Endodermal cell (in vitro differentiated cells): ENCODE results near the gene TBC1D25. TPM values are rescaled to one million over a fixed set of nuclear protein-coding genes. Genes with fewer than 3 reads are reported as not detected.

Source experiments
- DNase-seq: peaks from one replicate; pipeline ENCODE4 v3.0.0-alpha.2; 2017
- H3K27ac ChIP-seq: 2 replicates; pipeline ENCODE4 v1.5.1; 2013; ENCODE audit warnings: mild to moderate bottlenecking, low read depth, low read length, moderate library complexity
- H3K27me3 ChIP-seq: 2 replicates; pipeline ENCODE4 v1.6.1; 2013; ENCODE audit warnings: mild to moderate bottlenecking, low read length, moderate library complexity; ENCODE audit not compliant: insufficient read depth, control insufficient read depth, poor library complexity, severe bottlenecking
- H3K36me3 ChIP-seq: 2 replicates; pipeline ENCODE4 v1.7.0; 2013; ENCODE audit warnings: mild to moderate bottlenecking, low read length, moderate library complexity; ENCODE audit not compliant: control insufficient read depth, insufficient read depth
- H3K4me1 ChIP-seq: one replicate; pipeline ENCODE4 v1.7.0; 2013; ENCODE audit warnings: low read length; ENCODE audit not compliant: control insufficient read depth, insufficient read depth
- H3K4me3 ChIP-seq: 2 replicates; pipeline ENCODE4 v1.5.1; 2013; ENCODE audit warnings: mild to moderate bottlenecking, low read length, moderate library complexity
- H3K9ac ChIP-seq: 2 replicates; pipeline ENCODE4 v1.6.1; 2013; ENCODE audit warnings: mild to moderate bottlenecking, low read length, moderate library complexity; ENCODE audit not compliant: poor library complexity, severe bottlenecking; ENCODE audit errors: extremely low read depth
- H3K9me3 ChIP-seq: 2 replicates; pipeline ENCODE4 v1.6.1; 2013; ENCODE audit warnings: mild to moderate bottlenecking, low read length, moderate library complexity; ENCODE audit not compliant: control insufficient read depth
- H3K27ac Mint-ChIP-seq: 2 replicates; pipeline ENCODE4 v1.8.0; 2020; ENCODE audit warnings: mixed read lengths
- H3K27me3 Mint-ChIP-seq: 2 replicates; pipeline ENCODE4 v1.8.0; 2021; ENCODE audit warnings: mild to moderate bottlenecking, mixed read lengths; ENCODE audit not compliant: insufficient read depth
- H3K36me3 Mint-ChIP-seq: 2 replicates; pipeline ENCODE4 v1.8.0; 2020; ENCODE audit warnings: low read depth, mixed read lengths
- H3K4me1 Mint-ChIP-seq: 2 replicates; pipeline ENCODE4 v1.8.0; 2020; ENCODE audit warnings: mixed read lengths
- H3K4me3 Mint-ChIP-seq: 2 replicates; pipeline ENCODE4 v1.8.0; 2020; ENCODE audit warnings: mild to moderate bottlenecking, moderate library complexity, mixed read lengths
- H3K9me3 Mint-ChIP-seq: 2 replicates; pipeline ENCODE4 v1.8.0; 2020; ENCODE audit warnings: mild to moderate bottlenecking, mixed read lengths
- WGBS, 2 experiments: methylation state at CpG; one replicate each; pipeline versions ENCODE4 v1.1.5 to v1.1.7; 2013; ENCODE audit warnings: missing lambda C conversion rate in 2 of 2, mixed read lengths in 1 of 2; ENCODE audit not compliant: insufficient coverage in 1 of 2, insufficient read length in 1 of 2; 5-methylcytosine and 5-hydroxymethylcytosine counted together
- long read RNA-seq, 4 experiments: library from polyadenylated mRNA in 2 of 4; library from RNA in 1 of 4; library from capped mRNA in 1 of 4; stranded (forward) in 3 of 4; unstranded in 1 of 4; transcript quantifications; one replicate each; pipeline ENCODE4 v2.0.0, GENCODE V29; 2020 to 2021; ENCODE audit warnings: inconsistent platforms in 1 of 4
- polyA plus RNA-seq, 2 experiments: library from polyadenylated mRNA; stranded (reverse); fragments of 50-300 nt; gene quantifications; one replicate each; pipeline ENCODE4 v1.2.3, GENCODE V29; 2013
- total RNA-seq, 2 donors: library from RNA; stranded (reverse); fragmentation: NEBNext Ultra II Directional in 1 of 2; extraction: Animal tissue kit (Norgen Biotek cat#: 25700) in 1 of 2; gene quantifications; 2 replicates in 1 of 2; 3 replicates in 1 of 2; pipeline ENCODE4 v1.2.1, GENCODE V29; 2021
- TF ChIP-seq, protein P1 (sequence below): fragments of 200-600 bp; sonication (generic); conservative IDR thresholded peaks from 2 replicates; pipeline ENCODE4 v1.5.0; 2021; ENCODE audit warnings: antibody characterized with exemption, mild to moderate bottlenecking

TBC1D25 gene, protein sequence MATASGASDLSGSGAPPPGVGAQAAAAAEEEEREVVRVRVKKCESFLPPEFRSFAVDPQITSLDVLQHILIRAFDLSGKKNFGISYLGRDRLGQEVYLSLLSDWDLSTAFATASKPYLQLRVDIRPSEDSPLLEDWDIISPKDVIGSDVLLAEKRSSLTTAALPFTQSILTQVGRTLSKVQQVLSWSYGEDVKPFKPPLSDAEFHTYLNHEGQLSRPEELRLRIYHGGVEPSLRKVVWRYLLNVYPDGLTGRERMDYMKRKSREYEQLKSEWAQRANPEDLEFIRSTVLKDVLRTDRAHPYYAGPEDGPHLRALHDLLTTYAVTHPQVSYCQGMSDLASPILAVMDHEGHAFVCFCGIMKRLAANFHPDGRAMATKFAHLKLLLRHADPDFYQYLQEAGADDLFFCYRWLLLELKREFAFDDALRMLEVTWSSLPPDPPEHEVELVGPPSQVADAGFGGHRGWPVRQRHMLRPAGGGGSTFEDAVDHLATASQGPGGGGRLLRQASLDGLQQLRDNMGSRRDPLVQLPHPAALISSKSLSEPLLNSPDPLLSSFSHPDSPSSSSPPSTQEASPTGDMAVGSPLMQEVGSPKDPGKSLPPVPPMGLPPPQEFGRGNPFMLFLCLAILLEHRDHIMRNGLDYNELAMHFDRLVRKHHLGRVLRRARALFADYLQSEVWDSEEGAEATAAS
- 1 to 10 TPM; 7.0 to 7.6 TPM for total RNA-seq
- 7.3 TPM for polyA plus RNA-seq (2013, experiment 1 of 2)
- polyA plus RNA-seq (2013, experiment 2 of 2) = 6.5 TPM
- long read RNA-seq, experiment 1, full-length matches to known transcripts = 2 of 5 reads
- long read RNA-seq, experiment 1, partial matches to known transcripts = 1 of 5 reads
- long read RNA-seq, experiment 1, other reads (novel, unspliced or antisense) = 2 of 5 reads
- long read RNA-seq, experiment 2, full-length matches to known transcripts = 14 of 20 reads
- long read RNA-seq, experiment 2, partial matches to known transcripts = 1 of 20 reads
- long read RNA-seq, experiment 2, other reads (novel, unspliced or antisense) = 5 of 20 reads
- long read RNA-seq, experiment 3, full-length matches to known transcripts = 9 of 14 reads
- long read RNA-seq, experiment 3, partial matches to known transcripts = 0 of 14 reads
- long read RNA-seq, experiment 3, other reads (novel, unspliced or antisense) = 5 of 14 reads
- long read RNA-seq, experiment 4, full-length matches to known transcripts = 3 of 6 reads
- long read RNA-seq, experiment 4, partial matches to known transcripts = 0 of 6 reads
- long read RNA-seq, experiment 4, other reads (novel, unspliced or antisense) = 3 of 6 reads

DNA sequence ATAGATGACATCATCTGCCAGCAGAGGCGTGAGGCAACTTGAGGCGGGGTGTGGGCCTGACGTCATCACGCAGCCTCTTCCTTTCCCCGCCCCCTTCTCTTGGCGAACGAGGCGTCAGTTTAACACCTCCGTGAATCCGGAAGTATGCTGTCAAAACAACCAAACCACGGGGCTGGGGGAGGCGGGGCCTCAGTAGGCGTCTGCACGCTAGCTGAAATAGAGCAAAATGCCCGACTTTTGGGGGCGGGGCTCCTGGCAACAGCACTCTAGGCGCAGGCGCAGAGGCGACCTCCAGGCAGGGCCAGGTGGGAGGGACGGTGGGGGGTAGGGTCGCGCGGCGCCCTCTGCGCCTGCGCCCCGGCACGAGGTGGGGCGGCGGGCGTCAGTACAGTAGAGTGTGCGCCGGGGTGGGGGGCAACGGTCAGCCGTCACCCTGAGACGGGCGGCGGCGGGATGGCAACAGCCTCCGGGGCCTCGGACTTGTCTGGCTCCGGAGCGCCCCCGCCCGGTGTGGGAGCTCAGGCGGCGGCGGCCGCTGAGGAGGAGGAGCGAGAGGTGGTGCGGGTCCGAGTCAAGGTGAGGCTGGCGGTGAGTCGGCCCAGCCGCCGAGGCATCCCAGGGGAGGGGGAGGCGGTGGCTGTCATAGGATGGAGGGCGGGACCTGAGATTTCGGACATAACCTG lies at the start of gene TBC1D25:
Gene TBC1D25, plus strand, starts transcription at position 370 of the 683 bp plus-strand sequence. Its CDS starts 84 bp downstream, at position 454.
- Histone ChIP-seq H3K4me1 (no peaks in the 10 kb centered on the region), H3K9me3 (no peaks in the 10 kb centered on the region), H3K27me3 (no peaks in the 10 kb centered on the region), H3K36me3 (no peaks in the 10 kb centered on the region), H3K4me3 (peak within 1 kb of the TSS; percentile 79), H3K9ac (peak within 1 kb of the TSS; percentile 34), H3K27ac (peak within 1 kb of the TSS; percentile 38)
- H3K27me3 Mint-ChIP-seq = no peaks in the 10 kb centered on the region
- H3K4me1 Mint-ChIP-seq = peaks cover 5% of the 10 kb centered on the region
- H3K9me3 Mint-ChIP-seq = peaks cover 68% of the 10 kb centered on the region
- TF ChIP-seq, protein P1, sequence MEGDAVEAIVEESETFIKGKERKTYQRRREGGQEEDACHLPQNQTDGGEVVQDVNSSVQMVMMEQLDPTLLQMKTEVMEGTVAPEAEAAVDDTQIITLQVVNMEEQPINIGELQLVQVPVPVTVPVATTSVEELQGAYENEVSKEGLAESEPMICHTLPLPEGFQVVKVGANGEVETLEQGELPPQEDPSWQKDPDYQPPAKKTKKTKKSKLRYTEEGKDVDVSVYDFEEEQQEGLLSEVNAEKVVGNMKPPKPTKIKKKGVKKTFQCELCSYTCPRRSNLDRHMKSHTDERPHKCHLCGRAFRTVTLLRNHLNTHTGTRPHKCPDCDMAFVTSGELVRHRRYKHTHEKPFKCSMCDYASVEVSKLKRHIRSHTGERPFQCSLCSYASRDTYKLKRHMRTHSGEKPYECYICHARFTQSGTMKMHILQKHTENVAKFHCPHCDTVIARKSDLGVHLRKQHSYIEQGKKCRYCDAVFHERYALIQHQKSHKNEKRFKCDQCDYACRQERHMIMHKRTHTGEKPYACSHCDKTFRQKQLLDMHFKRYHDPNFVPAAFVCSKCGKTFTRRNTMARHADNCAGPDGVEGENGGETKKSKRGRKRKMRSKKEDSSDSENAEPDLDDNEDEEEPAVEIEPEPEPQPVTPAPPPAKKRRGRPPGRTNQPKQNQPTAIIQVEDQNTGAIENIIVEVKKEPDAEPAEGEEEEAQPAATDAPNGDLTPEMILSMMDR = peak; percentile 65
- peaks cover 12% of the 10 kb centered on the region for H3K36me3 Mint-ChIP-seq
- DNase-seq = peak; percentile 97
- WGBS, 2 experiments = 0 to 15% methylated on average over 5 to 46 of the region's 59 CpGs
- H3K4me3 Mint-ChIP-seq = peak within 1 kb of the TSS; percentile 79
- H3K27ac Mint-ChIP-seq = peak within 1 kb of the TSS; percentile 94

DNA sequence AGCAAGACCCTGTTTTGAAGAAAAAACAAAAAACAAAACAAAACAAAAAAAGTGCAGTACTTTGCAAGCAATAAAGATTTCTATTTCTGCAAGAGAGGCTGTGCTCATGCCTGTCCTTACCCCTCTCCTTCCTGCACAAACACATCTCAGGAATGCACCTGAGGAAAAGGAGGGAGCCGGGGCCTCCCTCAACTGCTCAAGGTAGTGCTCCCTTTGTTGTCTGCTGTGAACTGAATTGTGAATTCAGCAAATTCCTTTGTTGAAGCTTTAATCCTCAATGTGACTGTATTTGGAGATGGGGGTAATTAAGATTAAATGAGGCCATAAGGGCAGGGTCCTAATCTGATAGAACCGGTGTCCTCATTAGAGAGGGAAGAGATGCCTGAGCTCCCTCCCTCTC lies 49.6 kb upstream of the TBC1D25 start:
- WGBS, 2 experiments = 92% methylated on average over 2 of the region's 2 CpGs; no CpG with 5 or more reads in 1 of the 2 experiments
- Histone ChIP-seq H3K4me1 (no peaks in the 10 kb centered on the region), H3K9ac (no peak overlapping the region), H3K4me3 (no peak overlapping the region), H3K27ac (no peak overlapping the region), H3K9me3 (no peaks in the 10 kb centered on the region), H3K27me3 (no peaks in the 10 kb centered on the region), H3K36me3 (peaks cover 4% of the 10 kb centered on the region)
- Mint-ChIP-seq H3K27ac (no peak overlapping the region), H3K27me3 (no peaks in the 10 kb centered on the region), H3K4me3 (no peak overlapping the region), H3K36me3 (peaks cover 11% of the 10 kb centered on the region), H3K9me3 (peaks cover 72% of the 10 kb centered on the region), H3K4me1 (no peaks in the 10 kb centered on the region)
- TF ChIP-seq, protein P1 = no peak
- no peak for DNase-seq
